AG04449 (cell line): ENCODE data around the gene PSD4.

Experiments used
- CTCF ChIA-PET: fragments of 350-600 bp; formaldehyde crosslinking; extraction: SDS; loops from one replicate; lab custom pipeline; 2021; ENCODE audit warnings: antibody characterized with exemption; lab: Yijun Ruan, JAX
- POLR2A ChIA-PET: fragments of 400-600, 350-600 bp; formaldehyde crosslinking; extraction: SDS; loops from one replicate; lab custom pipeline; 2020; ENCODE audit warnings: antibody characterized with exemption, inconsistent platforms; lab: Yijun Ruan, JAX
- DNase-seq: peaks from one replicate; pipeline ENCODE4 v3.0.0-alpha.2; 2010; ENCODE audit warnings: low read depth, low spot score
- H3K4me3 ChIP-seq: 2 replicates; pipeline ENCODE4 v1.5.1; 2011; ENCODE audit warnings: low read depth, mild to moderate bottlenecking, control low read depth, low read length
- CTCF ChIP-seq: IDR thresholded peaks from one replicate; pipeline ENCODE4 v1.5.1; 2011; ENCODE audit warnings: mild to moderate bottlenecking, moderate library complexity, low read length, control low read depth, inconsistent platforms; ENCODE audit not compliant: insufficient read depth; ENCODE audit errors: missing control alignments

The PSD4 gene

GRCh38 chr2:113195923-113196501 lies 22.2 kb downstream of the PSD4 start:
- DNase-seq, result no peak
- POLR2A ChIA-PET, result no interaction called here
- no peak for TF ChIP-seq CTCF
- CTCF ChIA-PET, result interaction anchor here (1.3 to 11.6 kb wide), 3 partner anchors 12 to 194 kb away, joined by 3 to 191 read pairs (median 21); no protein-coding TSS in a partner anchor
- H3K4me3 ChIP-seq, result no peak overlapping the region

GRCh38 chr2:113196839-113197238 lies 23.1 kb downstream of the PSD4 start:
- no peak for TF ChIP-seq CTCF
- ChIA-PET POLR2A (no interaction called here), CTCF (interaction anchor here (0.9 to 11.6 kb wide), 6 partner anchors 13 to 173 kb away, joined by 3 to 240 read pairs (median 186); no protein-coding TSS in a partner anchor)
- no peak for DNase-seq
- no peak overlapping the region for H3K4me3 ChIP-seq

- ChIA-PET CTCF (interaction anchor here (0.9 to 11.6 kb wide), 16 partner anchors 10 to 192 kb away, joined by 3 to 240 read pairs (median 12); partner anchors contain the start of gene PSD4), POLR2A (no interaction called here)
- H3K4me3 ChIP-seq, result no peak overlapping the region
- TF ChIP-seq CTCF, result no peak
- no peak for DNase-seq
Observed at GRCh38 chr2:113197347-113198047, 23.7 kb downstream of the PSD4 start.

- CTCF ChIA-PET, result interaction anchor here (0.7 to 11.6 kb wide), 46 partner anchors 8 to 244 kb away, joined by 3 to 240 read pairs (median 7); partner anchors contain the start of gene PSD4
- DNase-seq, result no peak
- peak overlapping the region; percentile 83 for H3K4me3 ChIP-seq
- POLR2A ChIA-PET, result interaction anchor here (0.8 kb wide), 1 partner anchor 23 kb away, joined by 3 read pairs; no protein-coding TSS in a partner anchor
- TF ChIP-seq CTCF, result peak; percentile 4
Observed at GRCh38 chr2:113198048-113198789, 24.4 kb downstream of the PSD4 start.

GRCh38 chr2:113198790-113199612 lies 25.2 kb downstream of the PSD4 start:
- ChIA-PET CTCF (interaction anchor here (0.7 to 11.6 kb wide), 50 partner anchors 9 to 244 kb away, joined by 3 to 240 read pairs (median 6); partner anchors contain the start of gene PSD4), POLR2A (interaction anchor here (0.8 kb wide), 1 partner anchor 24 kb away, joined by 3 read pairs; no protein-coding TSS in a partner anchor)
- peak; percentile 89 for TF ChIP-seq CTCF
- DNase-seq, result no peak
- H3K4me3 ChIP-seq, result peak overlapping the region; percentile 83
